ELR (cell line): ENCODE measurements around the gene TDRD9.
A peak's percentile ranks its signal among the peaks of the same experiment; 100 is the strongest.

Experiments used
- DNase-seq: peaks from one replicate; pipeline ENCODE4 v3.0.0-alpha.2; 2015; ENCODE audit warnings: low read depth

TDRD9 gene

GRCh38 chr14:104092931-104093365, 164.7 kb downstream of the TDRD9 start:
- no peak for DNase-seq

- no peak for DNase-seq
These were observed 165.3 kb downstream of the TDRD9 start for GRCh38 chr14:104093366-104094055.

GRCh38 chr14:104094056-104094708, 165.9 kb downstream of the TDRD9 start:
- DNase-seq, result no peak

DNA sequence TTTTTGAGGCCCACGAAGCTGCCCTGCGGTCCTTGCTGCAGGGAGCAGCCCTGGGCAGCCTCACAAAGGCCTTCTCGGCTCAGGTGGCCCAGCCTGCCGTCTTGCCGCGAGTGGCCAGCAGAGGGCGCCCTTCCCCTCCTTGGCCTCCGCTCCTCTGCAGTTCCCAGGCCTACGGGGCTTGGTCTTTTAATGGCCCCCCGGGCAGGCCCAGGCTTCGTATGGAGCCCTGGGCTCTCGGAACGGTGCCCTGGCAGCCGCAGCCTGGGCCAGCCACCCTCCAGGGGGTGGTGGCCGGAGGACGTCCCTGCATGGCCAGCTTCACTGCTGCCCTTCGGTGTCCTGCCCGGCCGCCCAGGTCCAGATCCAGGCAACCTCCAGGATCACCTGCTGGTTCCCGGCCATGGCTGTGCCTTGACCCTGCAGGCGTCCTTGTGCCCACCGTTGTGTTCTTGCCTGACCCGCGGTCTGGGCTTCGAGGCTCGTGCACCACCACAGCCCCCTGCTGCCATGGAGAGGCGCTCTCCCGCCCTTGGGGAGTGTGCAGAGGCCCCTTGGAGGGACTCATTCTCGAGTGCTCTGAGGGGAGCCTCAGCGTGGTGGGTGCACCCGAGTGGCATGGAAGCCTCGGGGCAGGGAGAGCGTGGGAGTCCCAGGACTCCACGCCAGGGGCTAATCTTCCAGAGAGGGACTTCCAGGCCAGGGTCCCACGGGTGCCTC, 166.6 kb downstream of the TDRD9 start:
- DNase-seq, result peak; percentile 39

DNA sequence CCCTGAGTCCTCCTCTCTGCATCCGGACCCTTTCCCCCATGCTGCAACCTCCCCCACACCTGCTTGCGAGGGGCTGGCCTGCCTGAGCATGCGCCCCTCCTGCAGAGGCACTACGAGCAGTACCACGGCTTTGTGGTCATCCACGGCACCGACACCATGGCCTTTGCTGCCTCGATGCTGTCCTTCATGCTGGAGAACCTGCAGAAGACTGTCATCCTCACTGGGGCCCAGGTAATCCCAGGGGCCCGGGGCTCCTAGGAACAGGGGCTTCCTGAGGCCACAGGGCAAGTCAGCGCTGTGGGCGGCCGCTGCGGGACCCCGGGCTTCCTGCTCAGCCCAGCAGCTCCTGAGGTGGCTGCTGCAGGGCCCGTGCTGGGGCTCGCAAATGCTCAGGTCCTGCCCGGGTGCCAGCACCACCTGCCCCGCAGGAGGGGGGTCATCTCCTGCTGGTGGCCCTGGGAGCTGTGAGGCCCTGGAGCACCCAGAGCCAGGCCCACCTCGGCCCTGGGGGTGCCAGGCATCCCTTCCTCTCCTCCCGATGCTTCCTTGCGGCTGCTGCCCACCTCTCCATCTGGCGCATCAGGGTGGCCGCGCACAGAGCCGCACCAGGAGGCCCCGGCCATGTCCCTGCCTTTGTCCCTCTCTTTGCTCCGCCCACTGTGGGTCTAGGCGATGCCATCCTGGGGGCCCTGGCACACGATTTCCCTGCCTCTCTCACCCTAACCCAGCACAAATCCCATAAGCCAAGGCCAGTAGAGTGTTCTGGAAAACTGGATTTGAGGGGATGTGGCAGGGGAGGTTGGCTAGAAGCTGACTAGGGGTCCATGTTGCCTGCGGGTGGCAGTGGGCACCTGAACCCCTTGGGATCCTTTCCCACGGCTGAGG, 167.4 kb downstream of the TDRD9 start:
- no peak for DNase-seq

- no peak for DNase-seq
These were observed 168.1 kb downstream of the TDRD9 start for GRCh38 chr14:104096318-104096717.

- no peak for DNase-seq
These were observed 168.8 kb downstream of the TDRD9 start for GRCh38 chr14:104096751-104097700.

- DNase-seq, result no peak
These were observed 170.2 kb downstream of the TDRD9 start for GRCh38 chr14:104098272-104099095.

DNA sequence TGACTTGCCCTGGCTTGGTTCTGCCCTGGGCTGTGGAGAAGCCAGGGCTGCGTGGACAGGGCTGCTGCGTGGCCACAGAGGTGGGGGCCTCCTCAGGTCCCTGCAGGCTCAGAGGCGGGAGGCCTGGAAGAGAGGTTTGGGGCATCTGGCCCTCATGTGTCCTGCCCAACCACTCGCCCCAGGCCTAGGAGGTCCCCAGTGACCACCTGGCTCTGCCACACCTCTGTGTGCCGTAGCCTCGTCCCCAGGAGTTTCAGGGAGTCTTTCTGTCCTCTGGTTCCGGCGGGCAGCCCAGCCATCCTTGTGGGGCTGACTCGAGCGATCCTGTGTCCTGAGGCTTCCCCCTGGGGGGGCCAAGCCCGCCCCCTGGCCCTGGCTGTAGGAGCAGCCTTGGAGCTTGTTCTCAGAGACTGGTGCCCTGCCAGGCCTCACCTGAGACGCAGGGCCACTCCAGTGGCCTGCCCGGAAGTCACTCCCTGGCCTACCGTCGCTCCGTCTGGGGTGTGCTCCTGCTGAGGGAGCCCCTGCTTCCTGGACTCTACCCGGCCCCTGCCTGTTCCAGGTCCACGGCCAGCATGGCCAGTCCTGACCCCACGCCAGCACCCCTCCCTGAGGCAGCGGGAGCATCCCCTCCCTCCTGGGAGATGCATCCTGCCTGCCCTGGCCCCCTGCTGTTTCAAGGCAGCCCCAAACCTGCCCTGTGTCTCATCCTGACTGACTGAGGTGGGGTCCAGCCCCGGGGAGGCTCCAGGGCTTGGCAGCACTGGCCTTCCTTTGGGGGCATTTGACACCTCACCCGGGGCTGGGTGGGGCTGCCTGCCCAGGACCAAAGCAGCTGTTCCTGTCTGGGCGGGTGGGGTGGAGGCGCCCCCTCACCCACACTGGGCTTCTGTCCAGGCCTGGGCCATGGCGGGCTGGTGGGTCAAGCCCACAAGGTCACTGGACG, 171.1 kb downstream of the TDRD9 start:
- DNase-seq, result no peak

- DNase-seq, result no peak
These were observed 172.2 kb downstream of the TDRD9 start for GRCh38 chr14:104100171-104101085.

- no peak for DNase-seq
These were observed 172.9 kb downstream of the TDRD9 start for GRCh38 chr14:104101086-104101621.

DNA sequence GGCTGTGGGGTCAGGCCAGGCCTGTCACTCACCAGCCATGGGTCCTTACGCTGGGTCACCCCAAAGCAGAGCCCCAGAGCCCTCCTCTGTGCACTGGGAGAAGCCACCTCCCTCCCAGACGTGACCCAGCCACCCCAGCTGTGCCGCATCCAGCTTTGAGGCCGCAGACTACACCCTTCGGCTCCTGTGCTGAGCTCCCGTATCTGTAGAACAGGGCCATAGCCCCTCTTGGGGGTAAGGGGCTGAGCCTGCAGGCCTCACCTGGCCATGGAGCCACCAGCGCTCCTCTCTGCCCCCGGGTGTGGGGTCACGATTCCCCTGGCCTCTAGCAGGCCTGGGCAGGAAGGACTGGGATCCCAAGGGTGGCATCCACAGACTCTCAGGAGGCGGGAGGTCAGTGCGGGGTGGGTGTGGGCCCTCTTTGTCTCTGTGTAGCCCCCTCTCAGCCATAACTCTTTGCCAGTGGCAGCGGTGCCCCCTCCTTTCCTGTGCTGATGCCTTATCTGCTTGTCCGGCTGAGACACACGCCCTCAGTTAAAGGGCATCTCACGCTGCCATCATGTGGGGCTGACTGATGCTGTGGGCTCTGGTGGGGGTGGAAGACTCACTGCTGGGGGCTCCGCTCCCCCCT, 173.5 kb downstream of the TDRD9 start:
- DNase-seq, result no peak
